Left ventricle myocardium inferior (tissue), 1 donor: Measurements from ENCODE around the gene TMEM186. TPM values are rescaled to one million over a fixed set of nuclear protein-coding genes. Genes with fewer than 3 reads are reported as not detected.

Source experiments
- DNase-seq: peaks from one replicate; pipeline ENCODE4 v3.0.0-alpha.2; 2020
- H3K27ac ChIP-seq: fragments of 200-600 bp; replicated peaks from 2 replicates; pipeline ENCODE4 v1.8.0; 2021
- H3K27me3 ChIP-seq: fragments of 200-600 bp; 2 replicates; pipeline ENCODE4 v1.8.0; 2021; ENCODE audit warnings: low read depth
- H3K36me3 ChIP-seq: fragments of 200-600 bp; 2 replicates; pipeline ENCODE4 v1.8.0; 2021
- H3K4me1 ChIP-seq: fragments of 200-600 bp; 2 replicates; pipeline ENCODE4 v1.8.0; 2021
- H3K4me3 ChIP-seq: fragments of 200-600 bp; 2 replicates; pipeline ENCODE4 v1.8.0; 2021; ENCODE audit warnings: mild to moderate bottlenecking, moderate library complexity
- H3K9me3 ChIP-seq: fragments of 200-600 bp; replicated peaks from 2 replicates; pipeline ENCODE4 v1.8.0; 2021
- CTCF ChIP-seq: fragments of 200-600 bp; IDR thresholded peaks from 2 replicates; pipeline ENCODE4 v1.8.0; 2021; ENCODE audit warnings: antibody characterized with exemption, mild to moderate bottlenecking, borderline replicate concordance
- intact Hi-C: fragments of 100-400 bp; cut with micrococcal nuclease; formaldehyde crosslinking; loops from one replicate; pipeline ENCODE4 v1.11.0; 2022
- total RNA-seq: library from RNA; stranded (reverse); fragmentation: NEBNext Ultra II Directional; extraction: Animal tissue kit (Norgen Biotek cat#: 25700); gene quantifications from one replicate; pipeline ENCODE4 v1.2.1, GENCODE V29; 2021
- donor health status: DM: no; HTN: yes; CAD: no; lungs with severe emphysema.

TMEM186 gene
- total RNA-seq, 1 donor from 2014 or later = 16.4 TPM

GRCh38 chr16:8822403-8822802 lies 25.0 kb upstream of the TMEM186 start:
- H3K4me3 ChIP-seq = no peak overlapping the region
- H3K36me3 ChIP-seq = peaks cover 29% of the 10 kb centered on the region
- H3K9me3 ChIP-seq = no peaks in the 10 kb centered on the region
- H3K27me3 ChIP-seq = no peaks in the 10 kb centered on the region
- no peak overlapping the region for H3K27ac ChIP-seq
- no peak for TF ChIP-seq CTCF
- no peak for DNase-seq
- intact Hi-C loops = no loop called here
- peaks cover 16% of the 10 kb centered on the region for H3K4me1 ChIP-seq

GRCh38 chr16:8819411-8820034 lies 22.1 kb upstream of the TMEM186 start:
- TF ChIP-seq CTCF = no peak
- no peaks in the 10 kb centered on the region for H3K9me3 ChIP-seq
- no peak for DNase-seq
- H3K4me1 ChIP-seq = peaks cover 16% of the 10 kb centered on the region
- no peak overlapping the region for H3K4me3 ChIP-seq
- intact Hi-C loops = no loop called here
- H3K36me3 ChIP-seq = peaks cover 54% of the 10 kb centered on the region
- H3K27ac ChIP-seq = no peak overlapping the region
- H3K27me3 ChIP-seq = no peaks in the 10 kb centered on the region

GRCh38 chr16:8818504-8819270 lies 21.2 kb upstream of the TMEM186 start:
- DNase-seq = no peak
- TF ChIP-seq CTCF = no peak
- no peak overlapping the region for H3K27ac ChIP-seq

GRCh38 chr16:8816967-8817655 lies 19.7 kb upstream of the TMEM186 start:
- TF ChIP-seq CTCF = no peak
- Histone ChIP-seq H3K4me3 (no peak overlapping the region), H3K4me1 (peaks cover 16% of the 10 kb centered on the region), H3K36me3 (peaks cover 78% of the 10 kb centered on the region), H3K27me3 (no peaks in the 10 kb centered on the region), H3K27ac (no peak overlapping the region), H3K9me3 (no peaks in the 10 kb centered on the region)
- no peak for DNase-seq
- intact Hi-C loops = no loop called here

More at GRCh38 chr16:8818504-8819270, 21.2 kb upstream of the TMEM186 start:
- H3K27me3 ChIP-seq = no peaks in the 10 kb centered on the region
- H3K4me3 ChIP-seq = no peak overlapping the region
- H3K36me3 ChIP-seq = peaks cover 62% of the 10 kb centered on the region
- no peaks in the 10 kb centered on the region for H3K9me3 ChIP-seq
- peaks cover 16% of the 10 kb centered on the region for H3K4me1 ChIP-seq
- intact Hi-C loops = no loop called here

- intact Hi-C loops = no loop called here
- Histone ChIP-seq H3K4me1 (peaks cover 5% of the 10 kb centered on the region), H3K27ac (no peak overlapping the region), H3K36me3 (peaks cover 94% of the 10 kb centered on the region), H3K4me3 (no peak overlapping the region), H3K27me3 (no peaks in the 10 kb centered on the region), H3K9me3 (no peaks in the 10 kb centered on the region)
- TF ChIP-seq CTCF = no peak
- DNase-seq = no peak
These were observed 16.8 kb upstream of the TMEM186 start for GRCh38 chr16:8814095-8814806.
